ENCODE data around the gene ZNF521.

DNA sequence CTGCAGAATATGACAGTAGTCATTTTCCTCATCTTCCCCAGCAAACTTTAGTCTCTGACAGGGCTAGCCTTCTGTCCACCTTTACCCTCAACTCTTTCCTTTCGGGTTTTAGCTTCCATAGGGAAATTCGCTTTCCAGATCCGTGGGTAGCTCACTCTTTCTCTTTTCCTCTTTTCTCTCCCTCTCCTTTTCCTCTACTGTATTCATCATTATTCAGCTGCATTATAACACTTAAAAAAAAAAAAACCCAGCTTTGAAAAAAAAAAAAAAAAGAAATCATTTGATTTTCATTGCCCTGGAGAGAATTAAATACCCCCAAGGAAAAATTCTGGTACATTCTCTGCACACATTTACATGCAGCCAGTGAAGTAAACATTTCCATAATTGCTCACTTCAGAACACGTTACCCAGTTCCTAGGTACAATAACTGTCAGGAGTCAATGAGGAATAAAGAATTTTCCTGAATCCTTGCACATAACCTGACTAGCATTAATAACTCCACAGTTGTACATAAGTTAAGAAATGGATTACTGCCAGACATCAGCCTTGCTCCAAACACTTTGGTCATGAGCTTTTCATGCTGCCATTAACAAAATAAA is 63.5 kb downstream of the ZNF521 start:
- TF ChIP-seq, protein P1, sequence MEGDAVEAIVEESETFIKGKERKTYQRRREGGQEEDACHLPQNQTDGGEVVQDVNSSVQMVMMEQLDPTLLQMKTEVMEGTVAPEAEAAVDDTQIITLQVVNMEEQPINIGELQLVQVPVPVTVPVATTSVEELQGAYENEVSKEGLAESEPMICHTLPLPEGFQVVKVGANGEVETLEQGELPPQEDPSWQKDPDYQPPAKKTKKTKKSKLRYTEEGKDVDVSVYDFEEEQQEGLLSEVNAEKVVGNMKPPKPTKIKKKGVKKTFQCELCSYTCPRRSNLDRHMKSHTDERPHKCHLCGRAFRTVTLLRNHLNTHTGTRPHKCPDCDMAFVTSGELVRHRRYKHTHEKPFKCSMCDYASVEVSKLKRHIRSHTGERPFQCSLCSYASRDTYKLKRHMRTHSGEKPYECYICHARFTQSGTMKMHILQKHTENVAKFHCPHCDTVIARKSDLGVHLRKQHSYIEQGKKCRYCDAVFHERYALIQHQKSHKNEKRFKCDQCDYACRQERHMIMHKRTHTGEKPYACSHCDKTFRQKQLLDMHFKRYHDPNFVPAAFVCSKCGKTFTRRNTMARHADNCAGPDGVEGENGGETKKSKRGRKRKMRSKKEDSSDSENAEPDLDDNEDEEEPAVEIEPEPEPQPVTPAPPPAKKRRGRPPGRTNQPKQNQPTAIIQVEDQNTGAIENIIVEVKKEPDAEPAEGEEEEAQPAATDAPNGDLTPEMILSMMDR (IDR thresholded peaks at IDR 0.05; ENCODE audit: extremely low read depth in 1 of 2, insufficient read depth in 1 of 2, low read depth in 1 of 2, low read length in 2 of 2) = no peak
- TF ChIP-seq EZH2 (IDR thresholded peaks at IDR 0.05; ENCODE audit: borderline replicate concordance, low read depth, low read length, severe bottlenecking) (no peak), GATA2 (IDR thresholded peaks at IDR 0.05; ENCODE audit: insufficient read depth, insufficient read length, low read depth, low read length) (no peak), POLR2A (IDR thresholded peaks at IDR 0.05; ENCODE audit: low read depth, low read length) (no peak)

Data from endothelial cell of umbilical vein (primary cell).